ENCODE data around the gene HSD11B1. TPM values are rescaled to one million over a fixed set of nuclear protein-coding genes. Genes with fewer than 3 reads are reported as not detected.

The HSD11B1 gene
- total RNA-seq, 4 donors from 2014 or later = 1.1 to 20.7 (median 2.4) TPM

- H3K27ac ChIP-seq = no peak overlapping the region
- no peaks in the 10 kb centered on the region for H3K9me3 ChIP-seq
- no peaks in the 10 kb centered on the region for H3K27me3 ChIP-seq
- intact Hi-C loops (cut with DNase I) = no loop called here
- DNase-seq = no peak
- TF ChIP-seq, protein P1, sequence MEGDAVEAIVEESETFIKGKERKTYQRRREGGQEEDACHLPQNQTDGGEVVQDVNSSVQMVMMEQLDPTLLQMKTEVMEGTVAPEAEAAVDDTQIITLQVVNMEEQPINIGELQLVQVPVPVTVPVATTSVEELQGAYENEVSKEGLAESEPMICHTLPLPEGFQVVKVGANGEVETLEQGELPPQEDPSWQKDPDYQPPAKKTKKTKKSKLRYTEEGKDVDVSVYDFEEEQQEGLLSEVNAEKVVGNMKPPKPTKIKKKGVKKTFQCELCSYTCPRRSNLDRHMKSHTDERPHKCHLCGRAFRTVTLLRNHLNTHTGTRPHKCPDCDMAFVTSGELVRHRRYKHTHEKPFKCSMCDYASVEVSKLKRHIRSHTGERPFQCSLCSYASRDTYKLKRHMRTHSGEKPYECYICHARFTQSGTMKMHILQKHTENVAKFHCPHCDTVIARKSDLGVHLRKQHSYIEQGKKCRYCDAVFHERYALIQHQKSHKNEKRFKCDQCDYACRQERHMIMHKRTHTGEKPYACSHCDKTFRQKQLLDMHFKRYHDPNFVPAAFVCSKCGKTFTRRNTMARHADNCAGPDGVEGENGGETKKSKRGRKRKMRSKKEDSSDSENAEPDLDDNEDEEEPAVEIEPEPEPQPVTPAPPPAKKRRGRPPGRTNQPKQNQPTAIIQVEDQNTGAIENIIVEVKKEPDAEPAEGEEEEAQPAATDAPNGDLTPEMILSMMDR (IDR thresholded peaks at IDR 0.05) = no peak
- TF ChIP-seq POLR2A (IDR thresholded peaks at IDR 0.05) = no peak
- H3K36me3 ChIP-seq = no peaks in the 10 kb centered on the region
- H3K4me3 ChIP-seq (replicated peaks in 1 of 3) = no peak overlapping the region
- 81 to 83% methylated on average over 1 of the region's 1 CpG for WGBS, 2 donors
- no peaks in the 10 kb centered on the region for H3K4me1 ChIP-seq
These were observed 1.8 kb upstream of the HSD11B1 start for GRCh38 chr1:209702832-209703231.

DNA sequence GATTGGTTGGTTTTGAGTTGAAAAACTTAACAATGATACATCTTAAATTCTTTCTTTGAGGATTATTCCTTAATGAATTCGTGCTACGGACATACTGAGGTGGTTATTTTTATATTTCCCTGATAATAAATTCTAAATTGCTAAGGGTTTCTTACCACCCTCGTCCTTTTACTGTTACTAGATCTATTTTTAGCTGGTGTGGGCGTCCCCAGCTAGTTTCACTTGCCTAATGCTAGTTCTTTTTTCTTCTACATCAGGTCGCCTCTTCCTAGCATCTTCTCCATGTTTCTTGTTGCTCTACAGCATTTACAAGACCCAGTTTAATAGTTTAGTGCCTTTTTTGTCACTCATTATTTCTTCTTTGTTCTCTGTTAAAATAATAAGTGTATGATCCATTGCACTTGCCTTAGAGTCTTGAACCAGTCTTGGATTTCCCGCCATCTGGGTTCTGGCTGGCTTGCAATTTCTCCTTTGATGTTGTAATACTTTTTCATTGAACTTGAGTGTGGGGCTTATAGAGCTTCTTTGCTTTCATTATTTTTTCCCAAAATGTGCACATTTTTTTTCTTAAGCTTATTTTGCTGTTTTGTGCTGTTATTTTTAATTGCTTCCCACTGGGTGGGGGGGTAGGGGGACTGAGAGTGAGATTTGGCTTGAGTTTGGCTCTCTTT is 677 bp upstream of the HSD11B1 start:
- intact Hi-C loops (cut with DNase I) = no loop called here
- no peaks in the 10 kb centered on the region for H3K36me3 ChIP-seq
- DNase-seq = no peak
- H3K27me3 ChIP-seq = no peaks in the 10 kb centered on the region
- TF ChIP-seq POLR2A (IDR thresholded peaks at IDR 0.05) = no peak
- TF ChIP-seq, protein P1 (IDR thresholded peaks at IDR 0.05) = no peak
- H3K9me3 ChIP-seq = no peaks in the 10 kb centered on the region
- H3K4me3 ChIP-seq (replicated peaks in 1 of 3) = no peak overlapping the region
- no peaks in the 10 kb centered on the region for H3K4me1 ChIP-seq
- no peak overlapping the region for H3K27ac ChIP-seq
- WGBS, 2 donors = 82 to 86% methylated on average over 6 of the region's 6 CpGs

GRCh38 chr1:209705033-209705598 is 470 bp downstream of the HSD11B1 start:
- intact Hi-C loops (cut with DNase I) = no loop called here
- H3K4me1 ChIP-seq = no peaks in the 10 kb centered on the region
- TF ChIP-seq, protein P1 (IDR thresholded peaks at IDR 0.05) = no peak
- no peak for TF ChIP-seq POLR2A (IDR thresholded peaks at IDR 0.05)
- H3K36me3 ChIP-seq = no peaks in the 10 kb centered on the region
- no peak overlapping the region for H3K27ac ChIP-seq
- no peak overlapping the region for H3K4me3 ChIP-seq (replicated peaks in 1 of 3)
- no peaks in the 10 kb centered on the region for H3K27me3 ChIP-seq
- no peak for DNase-seq
- no peaks in the 10 kb centered on the region for H3K9me3 ChIP-seq
- 87 to 90% methylated on average over 2 of the region's 2 CpGs for WGBS, 2 donors

- Histone ChIP-seq H3K4me3 (replicated peaks in 1 of 3) (no peak overlapping the region), H3K36me3 (no peaks in the 10 kb centered on the region), H3K4me1 (no peaks in the 10 kb centered on the region), H3K27me3 (no peaks in the 10 kb centered on the region), H3K27ac (no peak overlapping the region), H3K9me3 (no peaks in the 10 kb centered on the region)
- TF ChIP-seq POLR2A (IDR thresholded peaks at IDR 0.05) = no peak
- TF ChIP-seq, protein P1 (IDR thresholded peaks at IDR 0.05) = no peak
- intact Hi-C loops (cut with DNase I) = no loop called here
- no peak for DNase-seq
- WGBS, 2 donors = 95 to 97% methylated on average over 3 of the region's 3 CpGs
These were observed 2.0 kb downstream of the HSD11B1 start for GRCh38 chr1:209706622-209707021.

DNA sequence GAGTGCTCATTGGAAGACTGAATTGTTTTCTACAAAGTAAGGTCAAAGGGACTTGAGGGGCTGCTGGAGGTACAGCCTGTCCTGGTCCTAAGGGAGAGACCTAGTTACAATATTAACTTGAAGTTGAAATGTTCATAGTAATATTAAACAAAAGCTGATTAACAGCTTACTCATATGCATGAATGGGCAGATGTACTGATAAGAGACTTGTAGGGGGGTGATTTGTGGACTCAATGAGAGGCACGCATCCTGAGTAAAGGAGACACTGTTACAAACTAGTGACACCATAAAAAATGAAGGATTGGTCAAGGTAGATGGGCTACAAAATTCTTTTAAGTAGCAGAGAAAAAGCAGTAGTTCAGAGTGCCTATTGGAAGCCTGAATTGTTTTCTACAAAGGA is 2.7 kb downstream of the HSD11B1 start:
- Histone ChIP-seq H3K27ac (no peak overlapping the region), H3K9me3 (no peaks in the 10 kb centered on the region), H3K4me3 (replicated peaks in 1 of 3) (no peak overlapping the region), H3K36me3 (no peaks in the 10 kb centered on the region), H3K4me1 (no peaks in the 10 kb centered on the region), H3K27me3 (no peaks in the 10 kb centered on the region)
- DNase-seq = no peak
- no peak for TF ChIP-seq POLR2A (IDR thresholded peaks at IDR 0.05)
- TF ChIP-seq, protein P1 (IDR thresholded peaks at IDR 0.05) = no peak
- intact Hi-C loops (cut with DNase I) = no loop called here
- WGBS, 2 donors = 95 to 100% methylated on average over 1 of the region's 1 CpG
